Naive thymus-derived CD8-positive, alpha-beta T cell (primary cell): ENCODE measurements around the gene ADAMTSL4. TPM values are rescaled to one million over a fixed set of nuclear protein-coding genes. Genes with fewer than 3 reads are reported as not detected.

Source experiments
- ATAC-seq, 2 donors: fragments of 150-1000 bp; cut with Tn5 transposase in 1 of 2; sonication (Bioruptor Pico), chemical (Tn5 transposase) in 1 of 2; 1 replicate in 1 of 2; 2 replicates in 1 of 2; pipeline ENCODE4 v1.10.0; 2021; ENCODE audit warnings: mild to moderate bottlenecking in 2 of 2, moderate library complexity in 2 of 2
- POLR2A ChIA-PET: fragments of 350-600 bp; sonication (Branson Sonifier 250); formaldehyde crosslinking; loops from one replicate; lab custom pipeline; 2021; ENCODE audit warnings: antibody characterized with exemption; lab: Charles Lee
- DNase-seq, 10 donors: peaks; one replicate each; pipeline versions ENCODE4 v3.0.0 to v3.0.0-alpha.2; 2020 to 2022
- H3K27ac Mint-ChIP-seq, 10 donors: one replicate each; pipeline ENCODE4 v1.8.0; 2020 to 2022; ENCODE audit warnings: mild to moderate bottlenecking in 10 of 10, mixed read lengths in 10 of 10, moderate library complexity in 4 of 10, inconsistent platforms in 1 of 10
- H3K27me3 Mint-ChIP-seq, 5 donors: one replicate each; pipeline ENCODE4 v1.8.0; 2021 to 2022; ENCODE audit warnings: mixed read lengths in 5 of 5
- H3K36me3 Mint-ChIP-seq, 3 donors: one replicate each; pipeline ENCODE4 v1.8.0; 2020 to 2022; ENCODE audit warnings: mixed read lengths in 3 of 3, mild to moderate bottlenecking in 2 of 3, inconsistent platforms in 1 of 3
- H3K4me1 Mint-ChIP-seq, 4 donors: one replicate each; pipeline ENCODE4 v1.8.0; 2021 to 2022; ENCODE audit warnings: mixed read lengths in 4 of 4
- H3K4me3 Mint-ChIP-seq, 10 donors: one replicate each; pipeline ENCODE4 v1.8.0; 2020 to 2022; ENCODE audit warnings: mild to moderate bottlenecking in 10 of 10, mixed read lengths in 10 of 10, moderate library complexity in 6 of 10, inconsistent platforms in 1 of 10
- H3K9me3 Mint-ChIP-seq, 9 donors: one replicate each; pipeline ENCODE4 v1.8.0; 2020 to 2022; ENCODE audit warnings: mixed read lengths in 9 of 9, mild to moderate bottlenecking in 3 of 9, inconsistent platforms in 1 of 9, moderate library complexity in 1 of 9
- polyA plus RNA-seq, 3 donors: library from polyadenylated mRNA; unstranded; fragments of 300-500 nt; fragmentation: Illumina TruSeq; gene quantifications; one replicate each; pipeline ENCODE4 v1.2.3, GENCODE V29; 2021
- total RNA-seq, 8 experiments: library from RNA in 2 of 8; stranded (reverse) in 2 of 8; gene quantifications; one replicate each; pipeline ENCODE4 v1.2.3 and lab custom pipeline; 2021 to 2026

The ADAMTSL4 gene
- total and polyA plus RNA-seq, 5 experiments from 2014 or later = 0.16 to 0.32 (median 0.29) TPM; not detected in 2

DNA sequence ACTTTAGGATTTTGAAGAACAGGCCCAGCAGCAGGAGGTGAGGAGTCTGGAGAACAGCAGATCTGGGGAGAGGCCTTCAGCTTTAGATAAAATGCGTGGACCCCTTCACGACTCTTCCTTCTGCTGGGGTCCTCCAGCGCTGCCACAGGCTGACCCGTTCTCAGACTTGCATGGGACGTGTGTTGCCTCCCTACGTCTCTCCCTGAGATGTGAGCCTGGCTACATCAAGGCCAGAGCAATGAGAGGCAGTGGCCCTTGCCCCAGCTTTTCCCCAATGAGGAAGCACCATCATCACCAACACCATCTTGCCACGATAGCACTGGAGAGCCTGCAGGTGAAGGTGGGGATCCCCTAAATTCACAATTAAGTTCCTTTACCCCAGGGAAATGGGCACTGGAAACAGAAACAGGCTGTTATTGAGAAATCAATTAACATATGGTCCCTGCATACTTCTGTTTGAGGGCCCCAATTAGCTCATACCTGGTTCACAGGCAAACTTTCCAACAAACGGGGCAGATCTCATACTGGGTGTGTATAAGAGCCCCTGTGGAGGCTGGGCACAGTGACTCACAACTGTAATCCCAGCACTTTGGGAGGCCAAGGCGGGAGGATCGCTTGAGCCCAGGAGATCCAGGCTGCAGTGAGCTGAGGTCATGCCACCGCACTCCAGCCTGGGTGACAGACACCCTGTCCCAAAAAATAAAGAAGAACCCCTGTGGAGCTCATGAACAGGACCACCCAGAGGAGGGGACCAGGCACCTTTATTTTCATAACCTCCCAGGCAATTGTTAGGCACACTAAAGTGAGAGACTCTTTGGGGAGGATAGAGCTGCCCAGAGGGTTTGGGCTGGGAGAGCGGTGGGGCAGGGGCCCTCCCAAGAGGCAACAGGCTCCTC is 12.1 kb upstream of the ADAMTSL4 start:
- ATAC-seq = no peak

DNA sequence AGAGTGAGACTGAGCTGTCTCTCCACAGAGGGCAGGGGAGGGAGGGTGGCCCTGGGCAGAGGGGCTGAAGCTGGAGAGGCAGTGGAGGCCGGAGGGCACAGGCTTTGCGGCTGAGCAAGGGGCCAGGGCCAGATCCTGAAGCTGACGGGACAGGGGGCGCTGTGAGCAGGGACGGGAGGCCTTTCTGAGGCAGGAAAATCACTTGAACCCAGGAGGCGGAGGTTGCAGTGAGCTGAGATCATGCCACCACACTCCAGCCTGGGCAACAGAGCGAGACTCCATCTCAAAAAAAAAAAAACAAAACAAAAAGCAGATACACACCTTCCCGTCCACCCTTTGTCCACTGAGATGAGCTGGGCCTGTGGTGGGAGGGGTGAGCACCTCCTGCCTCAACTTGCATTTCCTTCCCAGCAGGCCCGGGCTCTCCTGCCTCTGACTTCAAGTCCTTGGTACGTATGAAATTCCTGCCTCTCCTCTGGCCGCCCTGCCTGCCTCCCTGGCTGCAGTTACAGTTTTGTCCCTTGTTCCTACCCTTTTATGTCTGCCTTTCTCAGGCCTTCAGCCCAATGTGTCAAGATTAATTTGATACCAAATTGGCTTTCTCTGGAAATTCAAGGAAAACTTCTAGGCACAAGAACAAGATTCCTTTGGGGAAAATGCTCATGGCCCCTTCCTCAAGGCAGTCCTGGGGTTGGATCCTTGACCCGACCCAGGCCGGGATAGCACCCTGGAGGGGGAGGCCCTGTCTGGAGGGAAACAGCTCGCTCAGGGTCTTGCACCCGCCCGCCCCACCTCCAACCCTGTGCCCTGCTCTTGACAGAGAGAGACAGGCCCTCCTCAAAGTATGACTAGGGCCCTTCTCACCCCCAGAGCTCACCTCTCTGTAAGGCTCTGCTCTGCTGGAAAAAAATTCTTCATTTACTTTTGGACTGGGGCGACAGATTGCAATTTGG is 11.2 kb upstream of the ADAMTSL4 start:
- Mint-ChIP-seq H3K4me1 (peaks cover 0 to 3% (median under 1%) of the 10 kb centered on the region in 4 donors), H3K27ac (peak overlapping the region in 3 of 10 donors; percentile 29 to 60 (median 33))

More for the DNA sequence above, 12.1 kb upstream of the ADAMTSL4 start:
- Mint-ChIP-seq H3K36me3 (no peaks in the 10 kb centered on the region), H3K9me3 (no peaks in the 10 kb centered on the region), H3K27me3 (peaks cover 0 to 4% (median 0%) of the 10 kb centered on the region in 5 donors), H3K4me3 (no peak overlapping the region), H3K27ac (no peak overlapping the region), H3K4me1 (peaks cover 1 to 7% (median 3%) of the 10 kb centered on the region in 4 donors)
- POLR2A ChIA-PET = interaction anchor here (0.6 to 1.4 kb wide), 2 partner anchors 20 to 161 kb away, joined by 3 read pairs; no protein-coding TSS in a partner anchor
- DNase-seq = no peak

DNA sequence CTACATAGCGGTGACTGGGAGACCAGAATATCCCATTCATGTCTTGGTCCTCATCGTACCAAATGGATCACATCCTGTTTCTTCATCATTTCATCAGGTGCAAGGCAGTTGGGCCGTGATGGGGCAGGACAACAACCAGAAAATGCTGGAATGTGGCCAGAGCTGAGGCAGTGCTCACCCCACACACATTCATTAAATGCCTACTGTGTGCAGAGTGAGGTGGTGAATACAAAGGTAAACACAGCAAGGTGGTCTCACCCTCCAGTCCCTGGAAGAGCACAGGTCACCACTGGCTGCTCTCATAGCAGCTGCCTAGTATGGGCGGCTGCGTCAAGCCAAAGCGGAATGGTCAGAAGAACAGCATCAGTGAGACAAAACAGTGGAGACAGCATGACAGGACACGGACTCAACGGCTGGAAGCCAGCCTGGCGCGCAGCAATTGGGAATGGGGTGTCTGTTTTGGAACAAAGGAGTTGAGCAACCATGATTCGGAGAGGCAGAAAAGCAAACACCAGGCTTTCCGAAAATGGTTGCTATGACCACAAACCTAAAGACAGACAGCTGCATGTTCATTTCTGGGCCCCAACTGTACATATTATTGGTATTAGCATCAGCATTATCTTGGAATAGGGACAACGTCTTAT is 5.6 kb upstream of the ADAMTSL4 start:
- Mint-ChIP-seq H3K27ac (peak overlapping the region in 1 of 10 donors; percentile 27), H3K36me3 (peaks cover 0 to 2% (median 0%) of the 10 kb centered on the region in 3 donors), H3K9me3 (no peaks in the 10 kb centered on the region), H3K4me3 (no peak overlapping the region), H3K4me1 (peaks cover 0 to 6% (median 5%) of the 10 kb centered on the region in 4 donors), H3K27me3 (peaks cover 8 to 46% (median 19%) of the 10 kb centered on the region in 5 donors)
- DNase-seq (no peak), ATAC-seq (no peak)
- POLR2A ChIA-PET = no interaction called here

More for the DNA sequence above, 11.2 kb upstream of the ADAMTSL4 start:
- POLR2A ChIA-PET = interaction anchor here (0.6 to 1.4 kb wide), 2 partner anchors 21 to 162 kb away, joined by 3 read pairs; no protein-coding TSS in a partner anchor
- Mint-ChIP-seq H3K9me3 (no peaks in the 10 kb centered on the region), H3K27me3 (peaks cover 0 to 9% (median 0%) of the 10 kb centered on the region in 5 donors), H3K36me3 (peaks cover 0 to 2% (median 0%) of the 10 kb centered on the region in 3 donors), H3K4me3 (no peak overlapping the region)
- ATAC-seq (no peak), DNase-seq (no peak)

DNA sequence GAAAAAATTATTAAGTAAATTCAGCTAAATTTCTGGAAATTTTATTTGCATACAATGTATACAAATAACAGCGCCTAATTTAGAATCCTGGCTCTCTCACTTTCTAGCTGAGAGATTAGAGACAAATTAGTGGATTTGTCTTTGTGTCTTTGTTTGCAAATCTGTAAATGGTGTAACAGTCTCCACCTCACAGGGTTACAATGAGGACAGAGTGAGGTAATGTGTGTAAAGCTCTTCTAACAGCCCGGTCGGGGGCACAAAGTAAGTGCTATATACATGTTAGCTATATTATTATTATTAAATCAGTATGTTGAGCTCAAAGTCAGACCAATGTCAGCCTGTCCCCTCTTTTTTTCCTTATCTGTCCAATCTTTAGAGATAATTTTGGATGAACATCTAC is 5.0 kb upstream of the ADAMTSL4 start:
- peaks cover 0 to 2% (median 0%) of the 10 kb centered on the region in 3 donors for H3K36me3 Mint-ChIP-seq
- POLR2A ChIA-PET = no interaction called here
- no peak overlapping the region for H3K27ac Mint-ChIP-seq
- H3K4me1 Mint-ChIP-seq = peaks cover 0 to 6% (median 4%) of the 10 kb centered on the region in 4 donors
- H3K9me3 Mint-ChIP-seq = no peaks in the 10 kb centered on the region
- H3K27me3 Mint-ChIP-seq = peaks cover 8 to 46% (median 19%) of the 10 kb centered on the region in 5 donors
- no peak overlapping the region for H3K4me3 Mint-ChIP-seq
- no peak for DNase-seq
- no peak for ATAC-seq

DNA sequence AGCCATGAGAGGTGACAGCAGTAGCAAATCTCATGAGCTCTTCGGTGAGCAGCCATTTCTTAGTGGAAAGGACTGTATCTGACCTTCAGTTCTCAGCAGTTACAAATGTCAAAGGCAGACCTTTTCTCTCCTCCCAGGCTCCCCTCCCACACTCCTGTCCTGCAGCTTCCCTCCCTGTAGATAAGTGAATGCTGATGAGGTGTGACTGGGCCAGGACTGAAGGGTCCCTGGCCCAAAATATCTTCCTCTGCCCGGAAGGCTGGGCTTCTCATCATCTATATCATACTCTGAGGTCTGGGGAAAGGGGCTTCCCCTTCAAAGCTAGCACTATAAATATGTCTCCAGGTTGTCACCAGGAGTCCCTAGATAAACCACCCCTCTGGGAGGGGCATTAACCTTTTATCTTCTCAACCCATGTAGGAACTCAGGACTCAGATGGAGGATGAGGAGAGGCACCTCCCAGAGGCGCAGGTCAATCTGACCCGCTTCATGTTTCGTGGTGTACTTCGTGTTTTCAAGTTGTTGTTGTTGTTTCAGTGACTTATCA is 3.6 kb upstream of the ADAMTSL4 start:
- no peaks in the 10 kb centered on the region for H3K9me3 Mint-ChIP-seq
- POLR2A ChIA-PET = interaction anchor here (5.5 kb wide), 1 partner anchor 15 kb away, joined by 28 read pairs; no protein-coding TSS in a partner anchor
- H3K27ac Mint-ChIP-seq = no peak overlapping the region
- H3K4me1 Mint-ChIP-seq = peaks cover 5 to 12% (median 10%) of the 10 kb centered on the region in 4 donors
- peaks cover 13 to 51% (median 21%) of the 10 kb centered on the region in 5 donors for H3K27me3 Mint-ChIP-seq
- ATAC-seq (no peak), DNase-seq (no peak)
- H3K36me3 Mint-ChIP-seq = peaks cover 0 to 2% (median 0%) of the 10 kb centered on the region in 3 donors
- H3K4me3 Mint-ChIP-seq = no peak overlapping the region

DNA sequence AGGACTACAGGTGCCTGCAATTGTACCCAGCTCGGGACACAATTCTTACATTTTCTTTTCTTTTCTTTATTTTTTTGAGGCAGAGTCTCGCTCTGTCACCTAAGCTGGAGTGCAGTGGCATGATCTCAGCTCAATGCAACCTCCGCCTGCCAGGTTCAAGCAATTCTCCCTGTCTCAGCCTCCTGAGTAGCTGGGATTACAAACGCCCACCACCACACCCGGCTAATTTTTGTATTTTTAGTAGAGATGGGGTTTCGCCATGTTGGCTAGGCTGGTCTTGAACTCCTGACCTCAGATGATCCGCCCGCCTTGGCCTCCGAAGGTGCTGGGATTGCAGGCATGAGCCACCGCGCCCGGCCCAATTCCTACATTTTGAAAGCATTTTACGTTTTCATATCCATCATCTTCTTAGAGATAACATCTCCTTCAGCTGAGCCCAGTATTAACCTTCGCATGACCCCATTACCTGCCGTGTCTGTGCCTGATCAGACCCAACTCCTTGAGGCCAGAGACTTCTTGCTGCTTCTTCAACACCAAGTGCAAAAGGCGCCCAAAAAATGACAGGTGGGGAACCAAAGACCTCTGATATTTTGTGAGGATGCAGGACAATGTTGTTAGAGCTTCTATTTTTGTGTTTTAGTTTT is 2.8 kb upstream of the ADAMTSL4 start:
- POLR2A ChIA-PET = interaction anchor here (5.5 kb wide), 1 partner anchor 14 kb away, joined by 28 read pairs; no protein-coding TSS in a partner anchor
- Mint-ChIP-seq H3K4me1 (peaks cover 5 to 19% (median 17%) of the 10 kb centered on the region in 4 donors), H3K36me3 (peaks cover 0 to 2% (median 0%) of the 10 kb centered on the region in 3 donors), H3K27me3 (peaks cover 13 to 51% (median 21%) of the 10 kb centered on the region in 5 donors), H3K9me3 (no peaks in the 10 kb centered on the region), H3K4me3 (peak overlapping the region in 1 of 10 donors; percentile 65), H3K27ac (no peak overlapping the region)
- DNase-seq = no peak
- no peak for ATAC-seq

DNA sequence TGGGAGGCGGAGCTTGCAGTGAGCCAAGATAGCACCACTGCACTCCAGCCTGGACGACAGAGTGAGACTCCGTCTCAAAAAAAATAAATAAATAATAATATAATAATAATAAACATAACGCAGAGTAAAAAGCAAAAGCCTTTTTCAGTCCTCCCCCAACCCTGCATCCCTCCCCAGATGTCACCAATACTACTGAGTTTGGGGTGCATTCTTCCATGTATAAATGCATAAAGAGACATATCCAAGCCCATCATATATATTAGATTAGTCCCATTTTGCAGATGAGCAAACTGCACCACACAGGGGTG is 930 bp upstream of the ADAMTSL4 start:
- peaks cover 7 to 30% (median 24%) of the 10 kb centered on the region in 4 donors for H3K4me1 Mint-ChIP-seq
- peak overlapping the region; percentile 51 to 87 (median 80) for H3K4me3 Mint-ChIP-seq
- H3K27me3 Mint-ChIP-seq = peaks cover 13 to 46% (median 21%) of the 10 kb centered on the region in 5 donors
- DNase-seq (no peak), ATAC-seq (no peak)
- POLR2A ChIA-PET = interaction anchor here (1.1 to 5.5 kb wide), 2 partner anchors 12 to 19 kb away, joined by 4 to 28 read pairs; no protein-coding TSS in a partner anchor
- peak overlapping the region in 2 of 10 donors; percentile 29 to 67 for H3K27ac Mint-ChIP-seq
- no peaks in the 10 kb centered on the region for H3K9me3 Mint-ChIP-seq
- no peaks in the 10 kb centered on the region for H3K36me3 Mint-ChIP-seq

DNA sequence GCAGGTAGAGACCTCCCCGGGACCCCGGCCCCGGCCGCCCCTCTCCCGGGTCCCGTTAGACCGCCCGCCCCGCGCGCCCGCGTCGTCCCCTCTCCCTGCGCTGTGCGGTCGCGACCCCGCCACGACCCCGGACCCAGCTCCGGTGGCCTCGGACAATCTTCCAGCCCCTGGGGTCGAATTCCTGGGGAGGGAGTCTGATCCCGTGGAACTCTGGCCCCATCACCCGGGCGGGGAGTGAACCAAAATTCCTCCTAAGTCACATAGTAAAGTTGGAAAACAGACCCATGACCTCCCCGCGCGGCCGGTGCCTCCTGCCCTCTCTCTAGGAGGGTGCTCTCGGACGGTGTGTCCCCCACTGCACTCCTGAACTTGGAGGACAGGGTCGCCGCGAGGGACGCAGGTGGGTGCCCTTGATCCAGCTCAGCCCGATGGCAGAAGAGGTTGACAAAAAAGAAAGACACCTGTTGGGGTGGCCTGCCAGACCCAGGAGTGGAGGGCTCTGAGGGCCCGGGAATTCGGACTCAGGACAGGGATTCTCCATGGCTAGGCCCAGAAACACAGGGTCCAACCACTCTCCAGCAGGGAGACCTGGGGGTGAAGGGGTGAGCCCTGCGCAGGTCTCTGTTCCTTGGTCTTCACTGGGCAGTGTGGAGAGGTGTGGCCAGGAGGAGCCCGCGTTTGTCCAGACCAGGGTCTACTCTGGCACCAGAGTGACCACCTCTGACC is 451 bp downstream of the ADAMTSL4 start:
- Mint-ChIP-seq H3K27ac (peak overlapping the region in 5 of 10 donors; percentile 18 to 81 (median 59)), H3K27me3 (peaks cover 13 to 38% (median 17%) of the 10 kb centered on the region in 5 donors), H3K9me3 (no peaks in the 10 kb centered on the region), H3K4me3 (peak overlapping the region; percentile 66 to 89 (median 81)), H3K4me1 (peaks cover 7 to 30% (median 24%) of the 10 kb centered on the region in 4 donors), H3K36me3 (no peaks in the 10 kb centered on the region)
- ATAC-seq (no peak), DNase-seq (no peak)
- POLR2A ChIA-PET = interaction anchor here (0.6 to 5.5 kb wide), 2 partner anchors 10 to 11 kb away, joined by 5 to 28 read pairs; no protein-coding TSS in a partner anchor

DNA sequence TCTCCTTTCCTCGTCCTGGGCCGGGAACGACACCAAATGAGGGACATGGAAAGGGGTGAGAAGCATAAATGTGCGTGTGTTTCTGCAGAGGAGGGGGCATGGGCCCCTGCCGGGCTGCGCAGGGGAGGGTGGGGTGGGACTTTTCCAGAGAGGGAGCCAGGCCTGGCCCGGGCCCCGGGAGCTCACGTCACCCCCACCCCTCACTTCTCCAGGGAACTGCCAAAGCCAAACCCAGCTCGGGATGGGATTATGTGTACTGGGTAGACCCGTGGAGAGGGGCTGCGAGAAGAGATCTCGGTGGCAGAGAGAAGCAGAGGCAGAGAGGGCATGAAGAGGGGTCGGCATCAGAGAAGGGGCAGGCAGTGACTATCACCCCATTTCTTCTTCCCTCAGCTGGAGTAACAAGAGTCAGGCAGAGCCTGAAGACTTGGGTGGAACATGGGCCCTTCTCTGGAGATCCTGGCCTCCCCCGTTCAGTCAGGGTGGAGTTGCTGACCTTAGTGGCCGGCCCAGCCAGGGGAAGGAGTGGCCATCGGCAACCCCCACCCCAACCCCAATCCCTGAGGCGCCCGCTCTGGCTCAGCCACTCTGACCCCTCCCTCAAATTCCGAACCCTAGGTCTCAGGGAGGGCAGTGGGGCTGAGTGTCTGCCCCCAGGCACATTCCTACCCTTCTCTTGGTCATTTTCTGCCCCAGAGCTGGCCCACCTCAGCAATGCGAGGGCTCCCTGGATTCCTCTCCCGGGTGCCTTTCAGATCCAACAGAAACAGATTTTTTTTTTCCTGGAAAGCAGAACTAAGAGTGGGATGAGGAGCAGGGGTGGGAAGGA is 1.2 kb downstream of the ADAMTSL4 start:
- POLR2A ChIA-PET = interaction anchor here (0.6 to 5.5 kb wide), 3 partner anchors 10 to 24 kb away, joined by 3 to 28 read pairs (median 5); no protein-coding TSS in a partner anchor
- Mint-ChIP-seq H3K4me1 (peaks cover 7 to 30% (median 24%) of the 10 kb centered on the region in 4 donors), H3K4me3 (peak overlapping the region in 7 of 10 donors; percentile 22 to 84 (median 55)), H3K27me3 (peaks cover 11 to 33% (median 16%) of the 10 kb centered on the region in 5 donors), H3K36me3 (no peaks in the 10 kb centered on the region), H3K27ac (no peak overlapping the region), H3K9me3 (no peaks in the 10 kb centered on the region)
- ATAC-seq (no peak), DNase-seq (no peak)
